Aorta (tissue), 5 donors: ENCODE data around the gene RNF4. TPM values are rescaled to one million over a fixed set of nuclear protein-coding genes. Genes with fewer than 3 reads are reported as not detected.

Source experiments
- ATAC-seq: fragments of 200-7000 bp; cut with Tn5 transposase; one replicate; pipeline ENCODE4 v1.9.1; 2022; ENCODE audit warnings: moderate library complexity; ENCODE audit not compliant: low FRiP score
- DNase-seq, 2 donors: peaks; one replicate each; pipeline ENCODE4 v3.0.0-alpha.2; 2020
- H3K27ac ChIP-seq, 2 donors: one replicate each; pipeline ENCODE4 v1.5.1; 2013; ENCODE audit warnings: low read length in 2 of 2, mild to moderate bottlenecking in 2 of 2, moderate library complexity in 2 of 2, control low read depth in 1 of 2, inconsistent platforms in 1 of 2, low read depth in 1 of 2
- H3K27me3 ChIP-seq, 2 donors: one replicate each; pipeline ENCODE4 v1.6.1; 2013; ENCODE audit warnings: control low read depth in 1 of 2, low read length in 1 of 2, mild to moderate bottlenecking in 1 of 2, moderate library complexity in 1 of 2; ENCODE audit not compliant: insufficient read depth in 2 of 2, control insufficient read depth in 1 of 2
- H3K36me3 ChIP-seq, 2 donors: one replicate each; pipeline ENCODE4 v1.6.1; 2013; ENCODE audit warnings: control low read depth in 1 of 2, low read length in 1 of 2, mild to moderate bottlenecking in 1 of 2; ENCODE audit not compliant: insufficient read depth in 2 of 2, control insufficient read depth in 1 of 2
- H3K4me1 ChIP-seq, 2 donors: one replicate each; pipeline ENCODE4 v1.6.1; 2013; ENCODE audit warnings: low read length in 2 of 2, control low read depth in 1 of 2, mild to moderate bottlenecking in 1 of 2, moderate library complexity in 1 of 2; ENCODE audit not compliant: insufficient read depth in 2 of 2, control insufficient read depth in 1 of 2
- H3K4me3 ChIP-seq, 2 donors: one replicate each; pipeline ENCODE4 v1.5.1; 2013; ENCODE audit warnings: low read length in 2 of 2, control low read depth in 1 of 2, mild to moderate bottlenecking in 1 of 2
- H3K9me3 ChIP-seq: one replicate; pipeline ENCODE4 v1.6.1; 2013; ENCODE audit warnings: mild to moderate bottlenecking, low read length; ENCODE audit not compliant: control insufficient read depth
- WGBS, 2 donors: extraction: QIAGEN DNeasy Blood & Tissue Kit; methylation state at CpG; one replicate each; pipeline ENCODE4 v1.1.7; 2013; 5-methylcytosine and 5-hydroxymethylcytosine counted together
- intact Hi-C, 2 donors: fragments of 100-400 bp; cut with DNase I; formaldehyde crosslinking; loops; one replicate each; pipeline versions ENCODE4 v1.14.2 to v1.15.0; 2022
- polyA plus RNA-seq, 2 donors: library from polyadenylated mRNA; stranded (reverse); fragments of 200-250 nt; gene quantifications; one replicate each; pipeline ENCODE4 v1.2.3, GENCODE V29; 2013
- total RNA-seq, 2 donors: library from RNA; stranded (reverse); fragmentation: NEBNext Ultra II Directional; extraction: Animal tissue kit (Norgen Biotek cat#: 25700); gene quantifications; one replicate each; pipeline ENCODE4 v1.2.1, GENCODE V29; 2021
- donor health status: healthy with polysubstance abuse.
- donor health status: Bipolar disorder and iron deficiency.
- donor health status: DM: no; HTN: no; CAD: no.
- donor health status: DM: no; HTN: no; CAD: no.
- donor health status: DM: yes; HTN: yes; CAD: no.

Gene RNF4
- total and polyA plus RNA-seq, 4 donors, result 18.9 to 52.5 (median 35.9) TPM

DNA sequence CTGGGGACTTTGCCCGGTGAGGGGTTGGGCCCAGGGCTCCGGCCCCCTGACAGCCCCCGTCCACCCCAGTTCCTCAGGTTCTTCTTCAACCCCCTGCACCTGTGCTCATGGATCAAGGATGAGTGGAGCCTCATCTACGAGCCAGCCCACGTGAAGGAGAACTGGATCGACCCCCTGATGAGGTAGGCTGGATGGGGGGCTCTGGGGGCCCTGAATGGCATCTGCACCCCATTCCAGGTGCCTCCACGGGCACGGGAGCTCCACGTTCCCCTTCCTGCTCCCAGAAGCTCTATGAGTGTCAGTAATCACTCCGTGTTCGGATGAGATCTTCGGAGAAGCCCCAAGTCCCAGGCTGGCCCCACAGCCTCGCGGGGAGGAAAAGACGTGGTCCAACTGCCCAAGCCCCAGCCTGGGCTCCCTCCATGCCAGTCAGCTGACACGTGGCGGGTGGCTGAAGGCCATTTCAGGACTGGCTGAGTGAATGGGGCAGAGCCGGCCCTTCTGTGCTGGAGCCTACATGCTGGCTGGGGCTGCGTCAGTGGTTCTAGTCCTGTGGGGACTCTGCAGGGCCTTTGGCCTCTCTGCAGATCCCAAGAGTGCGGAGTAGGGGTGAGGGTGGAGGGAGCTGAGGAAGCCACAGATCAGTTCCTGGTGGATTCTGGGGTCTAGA lies 25.7 kb upstream of the RNF4 start:
- Histone ChIP-seq H3K36me3 (no peaks in the 10 kb centered on the region), H3K9me3 (no peaks in the 10 kb centered on the region), H3K27ac (no peak overlapping the region), H3K4me1 (no peaks in the 10 kb centered on the region), H3K4me3 (no peak overlapping the region), H3K27me3 (no peaks in the 10 kb centered on the region)
- DNase-seq, result no peak
- whole genome bisulfite sequencing, 2 donors, result 82 to 93% methylated on average over 20 of the region's 20 CpGs
- no peak for ATAC-seq
- intact Hi-C loops, result no loop called here

DNA sequence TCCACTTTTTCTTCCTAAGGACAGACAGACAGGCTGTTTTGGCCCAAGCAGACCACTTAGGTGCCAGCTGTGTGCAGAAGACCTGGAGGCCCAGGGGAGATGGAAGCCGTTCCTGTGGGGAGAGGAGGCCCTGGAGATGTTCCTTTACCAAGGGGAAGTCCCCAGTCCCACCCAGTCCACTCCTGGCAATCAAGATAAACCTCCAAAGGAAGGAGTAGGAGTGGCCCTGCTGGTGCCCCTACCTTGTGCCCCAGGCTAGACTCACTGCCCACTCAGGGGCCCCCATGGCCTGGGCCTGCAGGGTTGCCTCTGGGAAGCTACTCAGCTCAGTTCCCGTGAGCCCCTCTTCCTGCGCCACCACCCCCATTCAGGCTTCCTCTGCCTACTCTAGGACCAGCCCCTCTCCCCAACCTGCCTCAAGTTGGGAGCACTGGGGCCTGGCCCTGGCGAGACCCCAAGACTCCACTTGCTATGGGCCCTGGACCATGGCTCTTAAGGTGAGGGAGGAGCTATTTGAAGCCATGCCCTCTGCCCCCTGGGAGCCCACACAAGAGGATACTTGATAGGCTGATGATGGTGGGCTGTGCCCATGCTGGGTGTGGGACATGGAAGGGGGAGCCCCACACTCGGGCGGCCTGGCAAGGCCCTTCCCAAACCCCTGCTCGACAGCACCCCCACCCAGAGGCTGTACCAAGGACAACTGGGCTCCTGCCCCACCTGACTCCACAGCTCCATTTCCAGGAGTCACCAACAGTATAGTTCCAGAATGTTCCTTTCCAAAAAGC lies 24.8 kb upstream of the RNF4 start:
- Histone ChIP-seq H3K36me3 (no peaks in the 10 kb centered on the region), H3K27ac (no peak overlapping the region), H3K4me3 (no peak overlapping the region), H3K9me3 (no peaks in the 10 kb centered on the region), H3K4me1 (no peaks in the 10 kb centered on the region), H3K27me3 (no peaks in the 10 kb centered on the region)
- intact Hi-C loops, result no loop called here
- 92 to 95% methylated on average over 7 of the region's 7 CpGs for WGBS, 2 donors
- DNase-seq (no peak), ATAC-seq (no peak)

DNA sequence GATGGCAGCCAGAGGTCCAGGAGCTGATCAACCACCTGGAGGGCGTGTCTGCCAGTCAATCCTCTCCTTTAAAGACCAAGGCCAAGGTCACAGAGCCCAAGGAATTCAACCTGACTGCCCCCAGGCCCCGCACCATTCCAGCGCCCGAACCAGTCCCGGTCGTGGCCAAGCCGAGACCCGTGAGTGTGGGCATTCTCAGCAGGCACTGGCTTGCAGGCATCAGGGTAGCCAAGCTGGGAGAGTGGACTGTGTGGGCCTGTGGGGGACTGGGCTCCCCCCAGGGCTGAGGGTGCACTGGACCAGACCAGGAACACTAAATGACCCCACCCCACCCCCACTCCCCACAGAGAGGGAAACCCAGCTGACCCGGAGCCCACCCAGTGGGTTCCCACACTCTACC lies 23.8 kb upstream of the RNF4 start:
- no peak overlapping the region for H3K4me3 ChIP-seq
- ATAC-seq, result no peak
- no peaks in the 10 kb centered on the region for H3K4me1 ChIP-seq
- 93 to 96% methylated on average over 9 of the region's 9 CpGs for WGBS, 2 donors
- no peaks in the 10 kb centered on the region for H3K9me3 ChIP-seq
- intact Hi-C loops, result no loop called here
- H3K36me3 ChIP-seq, result no peaks in the 10 kb centered on the region
- no peaks in the 10 kb centered on the region for H3K27me3 ChIP-seq
- DNase-seq, result peak in 1 of 2 donors; percentile 58
- no peak overlapping the region for H3K27ac ChIP-seq

DNA sequence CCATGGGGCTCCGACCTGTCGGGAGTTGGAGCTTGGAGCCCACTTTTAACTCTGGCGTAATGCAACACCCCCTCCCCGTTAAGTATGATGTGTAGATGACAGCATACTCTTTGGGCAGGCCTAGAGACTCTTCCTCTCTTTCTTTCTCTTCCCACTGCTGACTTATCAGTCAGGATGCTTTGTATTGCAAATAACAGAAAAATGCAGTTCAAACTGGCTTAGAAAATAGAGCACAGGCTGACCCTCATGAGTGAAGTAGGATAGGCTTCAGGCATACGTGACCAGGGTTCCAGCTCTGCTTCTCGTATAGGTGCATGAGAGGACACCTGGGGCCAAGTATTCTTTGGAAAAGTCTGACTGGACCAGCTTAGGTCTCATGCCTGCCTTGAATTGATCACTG lies 23.3 kb upstream of the RNF4 start:
- Histone ChIP-seq H3K36me3 (no peaks in the 10 kb centered on the region), H3K4me3 (no peak overlapping the region), H3K9me3 (no peaks in the 10 kb centered on the region), H3K27me3 (no peaks in the 10 kb centered on the region), H3K27ac (no peak overlapping the region), H3K4me1 (no peaks in the 10 kb centered on the region)
- ATAC-seq, result no peak
- intact Hi-C loops, result no loop called here
- WGBS, 2 donors, result 88 to 91% methylated on average over 6 of the region's 6 CpGs
- peak in 1 of 2 donors; percentile 3 for DNase-seq

DNA sequence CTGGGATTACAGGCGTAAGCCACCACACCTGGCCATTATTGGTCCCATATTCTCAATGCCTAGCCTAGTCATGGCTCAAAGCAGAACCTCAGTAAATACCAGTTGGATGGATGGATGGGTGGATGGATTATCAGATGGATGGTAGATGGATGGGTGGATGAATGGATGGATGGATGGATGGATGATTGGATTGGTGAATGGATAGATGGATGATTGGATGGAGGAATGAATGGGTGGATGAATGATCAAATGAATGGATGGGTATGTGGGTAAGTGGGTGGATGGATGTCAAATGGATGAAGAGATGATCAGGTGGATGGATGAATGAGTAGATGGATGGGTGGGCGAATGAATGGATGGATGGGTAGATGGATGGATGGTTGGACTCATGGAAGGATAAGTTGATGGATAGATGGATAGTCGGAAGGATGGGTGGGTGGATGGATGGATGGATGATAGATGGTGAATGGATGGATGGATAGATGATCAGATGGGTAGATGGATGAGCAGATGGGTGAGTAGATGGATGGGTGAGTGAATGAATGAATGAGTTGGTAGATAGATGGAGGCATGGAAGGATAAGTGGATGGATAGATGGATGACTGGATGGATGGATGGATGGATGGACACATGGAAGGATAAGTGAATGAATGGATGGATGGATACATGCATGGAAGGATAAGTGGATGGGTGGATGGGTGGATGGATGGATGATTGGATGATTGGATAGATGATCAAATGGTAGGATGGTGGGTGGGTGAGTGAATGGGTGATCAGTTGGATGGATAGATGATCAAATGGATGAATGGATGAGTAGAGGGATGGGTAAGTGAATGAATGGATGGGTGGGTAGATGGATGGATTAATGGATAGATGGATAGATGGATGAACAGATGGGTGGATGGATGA lies 22.0 kb upstream of the RNF4 start:
- Histone ChIP-seq H3K27ac (no peak overlapping the region), H3K9me3 (no peaks in the 10 kb centered on the region), H3K4me3 (no peak overlapping the region), H3K27me3 (no peaks in the 10 kb centered on the region), H3K4me1 (no peaks in the 10 kb centered on the region), H3K36me3 (no peaks in the 10 kb centered on the region)
- intact Hi-C loops, result no loop called here
- WGBS, 2 donors, result 86 to 89% methylated on average over 3 of the region's 3 CpGs
- ATAC-seq (no peak), DNase-seq (no peak)

DNA sequence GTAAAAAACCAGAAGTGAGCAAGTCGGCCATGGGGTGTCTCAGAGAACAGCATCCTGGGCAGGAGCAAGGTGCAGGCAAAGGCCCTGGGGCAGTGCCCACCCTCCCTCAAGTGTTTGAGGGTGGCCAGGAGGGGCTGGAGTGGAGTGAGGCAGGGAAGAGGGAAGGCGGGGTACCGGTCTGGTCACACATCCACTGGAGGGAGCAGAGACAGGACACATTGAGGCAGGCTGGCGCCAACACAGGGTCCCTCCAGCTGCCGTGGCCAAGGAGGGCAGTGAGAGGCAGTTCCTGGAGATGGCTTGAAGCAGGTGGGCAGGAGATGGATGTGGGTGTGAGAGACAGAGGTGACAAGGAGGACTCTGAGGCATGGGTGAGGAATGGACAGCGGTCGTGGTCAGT lies 20.3 kb upstream of the RNF4 start:
- 87 to 90% methylated on average over 7 of the region's 7 CpGs for WGBS, 2 donors
- Histone ChIP-seq H3K9me3 (no peaks in the 10 kb centered on the region), H3K27ac (no peak overlapping the region), H3K4me3 (no peak overlapping the region), H3K27me3 (no peaks in the 10 kb centered on the region), H3K36me3 (no peaks in the 10 kb centered on the region), H3K4me1 (no peaks in the 10 kb centered on the region)
- DNase-seq (peak in 1 of 2 donors; percentile 54), ATAC-seq (no peak)
- intact Hi-C loops, result no loop called here

DNA sequence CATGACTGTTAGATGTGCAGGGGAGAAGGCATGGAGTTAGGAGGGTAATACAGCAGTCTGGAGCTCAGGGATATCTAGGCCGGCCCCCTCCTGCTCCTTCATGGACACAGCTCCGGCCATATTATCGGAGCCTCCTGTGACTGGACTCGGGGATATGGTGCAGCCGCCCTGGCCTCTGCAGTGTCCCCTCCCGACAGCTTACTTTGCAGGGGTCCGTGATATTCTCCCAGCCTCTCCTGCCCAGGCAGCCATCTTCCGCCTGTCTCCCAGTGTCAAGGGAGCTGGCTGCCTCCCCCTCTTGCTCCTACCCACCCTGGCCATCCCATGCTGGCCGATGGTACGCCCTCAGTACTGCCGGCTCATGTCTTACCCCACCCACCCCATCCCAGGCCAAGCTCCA lies 19.9 kb upstream of the RNF4 start:
- Histone ChIP-seq H3K9me3 (no peaks in the 10 kb centered on the region), H3K4me3 (no peak overlapping the region), H3K27ac (no peak overlapping the region), H3K36me3 (no peaks in the 10 kb centered on the region), H3K4me1 (no peaks in the 10 kb centered on the region), H3K27me3 (no peaks in the 10 kb centered on the region)
- DNase-seq (peak in 1 of 2 donors; percentile 59), ATAC-seq (no peak)
- intact Hi-C loops, result no loop called here
- WGBS, 2 donors, result 93% methylated on average over 11 of the region's 11 CpGs

DNA sequence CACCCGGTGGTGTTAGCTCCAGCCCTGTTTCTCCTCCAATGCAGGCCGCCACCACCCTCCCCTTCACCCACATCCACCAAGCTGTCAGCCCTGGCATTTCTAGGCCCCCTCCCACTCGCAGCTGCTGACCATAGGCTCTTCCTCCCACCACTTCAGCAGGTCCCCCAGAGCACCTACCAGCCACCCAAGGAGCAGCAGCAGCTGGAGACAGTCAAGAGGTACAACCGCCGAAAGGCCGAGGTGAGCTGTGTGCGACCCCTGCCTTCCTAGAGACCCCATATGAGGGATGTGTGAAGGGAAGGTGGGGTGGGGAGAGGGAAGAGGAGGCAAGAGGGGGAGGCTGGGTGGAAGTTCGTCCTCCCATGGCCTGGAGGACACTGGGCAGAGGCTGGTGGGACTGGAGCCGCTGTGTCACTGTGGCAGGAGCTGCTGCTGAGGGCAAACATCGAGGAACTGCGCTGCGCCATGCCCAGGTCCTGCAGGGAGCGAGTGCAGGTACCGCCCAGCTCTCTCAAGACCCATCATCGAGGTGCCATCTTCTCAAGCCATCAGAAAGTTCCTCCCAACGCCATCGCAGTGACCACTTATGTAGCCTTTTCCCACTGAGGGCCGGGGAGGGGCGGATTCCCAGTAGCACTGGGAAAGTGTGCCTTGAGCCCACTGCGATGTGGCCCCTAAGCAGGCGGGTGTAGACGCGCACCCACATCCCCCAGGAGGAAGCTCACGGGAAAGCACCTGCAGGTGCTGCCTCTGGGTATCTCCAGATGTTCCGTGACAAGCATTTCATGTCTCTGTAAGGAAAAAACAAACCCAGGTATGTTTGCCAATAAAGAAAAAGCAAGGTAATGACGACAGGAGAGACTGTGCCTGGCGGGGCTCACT lies 19.2 kb upstream of the RNF4 start:
- no peak for ATAC-seq
- Histone ChIP-seq H3K4me1 (no peaks in the 10 kb centered on the region), H3K27me3 (no peaks in the 10 kb centered on the region), H3K27ac (no peak overlapping the region), H3K4me3 (no peak overlapping the region), H3K9me3 (no peaks in the 10 kb centered on the region), H3K36me3 (no peaks in the 10 kb centered on the region)
- intact Hi-C loops, result no loop called here
- WGBS, 2 donors, result 89 to 90% methylated on average over 27 of the region's 27 CpGs
- DNase-seq, result peak in 1 of 2 donors; percentile 62
